ENCODE results near the gene DOC2A. TPM values are rescaled to one million over a fixed set of nuclear protein-coding genes. Genes with fewer than 3 reads are reported as not detected.
A peak's percentile ranks its signal among the peaks of the same experiment; 100 is the strongest.
"Not testable (repeated sequence)": the region's sequence is repeated elsewhere in the genome, so short reads cannot be mapped to it uniquely, and the experiment has no call there.

Gene DOC2A
- total and polyA plus RNA-seq, 12 donors: 0.27 to 2.7 (median 0.55) TPM; not detected in 6

- ATAC-seq (no peak), DNase-seq (no peak)
- H3K27me3 ChIP-seq: peaks cover 0 to 5% (median 0%) of the 10 kb centered on the region in 7 donors
- no peaks in the 10 kb centered on the region for H3K9me3 ChIP-seq
- TF ChIP-seq CTCF (IDR thresholded peaks at IDR 0.05): no peak
- no peaks in the 10 kb centered on the region for H3K4me1 ChIP-seq
- H3K36me3 ChIP-seq: no peaks in the 10 kb centered on the region
- 75 to 88% methylated on average over 1 of the region's 1 CpG for WGBS, 2 donors
- H3K4me3 ChIP-seq: no peak overlapping the region
- intact Hi-C loops (cut with DNase I): no loop called here
- no peak overlapping the region for H3K27ac ChIP-seq
Observed at GRCh38 chr16:30046588-30046987, 35.8 kb upstream of the DOC2A start.

GRCh38 chr16:30046178-30046577 is 35.4 kb upstream of the DOC2A start:
- 78 to 79% methylated on average over 8 of the region's 8 CpGs for WGBS, 2 donors
- ATAC-seq (no peak), DNase-seq (no peak)
- H3K4me1 ChIP-seq: no peaks in the 10 kb centered on the region
- H3K4me3 ChIP-seq: no peak overlapping the region
- no peaks in the 10 kb centered on the region for H3K9me3 ChIP-seq
- TF ChIP-seq CTCF (IDR thresholded peaks at IDR 0.05): no peak
- peaks cover 0 to 5% (median 0%) of the 10 kb centered on the region in 7 donors for H3K27me3 ChIP-seq
- no peaks in the 10 kb centered on the region for H3K36me3 ChIP-seq
- no peak overlapping the region for H3K27ac ChIP-seq
- intact Hi-C loops (cut with DNase I): no loop called here

- ATAC-seq (peak in 1 of 8 donors; percentile 33), DNase-seq (no peak)
- Histone ChIP-seq H3K4me1 (no peaks in the 10 kb centered on the region), H3K36me3 (no peaks in the 10 kb centered on the region), H3K4me3 (no peak overlapping the region), H3K9me3 (no peaks in the 10 kb centered on the region), H3K27me3 (peaks cover 0 to 8% (median 0%) of the 10 kb centered on the region in 7 donors), H3K27ac (no peak overlapping the region)
- WGBS, 2 donors: 23 to 33% methylated on average over 5 of the region's 5 CpGs
- TF ChIP-seq CTCF (IDR thresholded peaks at IDR 0.05): peak; percentile 29 to 62 (median 50)
- intact Hi-C loops (cut with DNase I): no loop called here
Observed at GRCh38 chr16:30041841-30042240, 31.0 kb upstream of the DOC2A start.

GRCh38 chr16:30040690-30041089 is 29.9 kb upstream of the DOC2A start:
- H3K27me3 ChIP-seq: peaks cover 0 to 12% (median 6%) of the 10 kb centered on the region in 7 donors
- 81 to 84% methylated on average over 5 of the region's 5 CpGs for WGBS, 2 donors

GRCh38 chr16:30040221-30040620 is 29.4 kb upstream of the DOC2A start:
- DNase-seq: no peak
- ATAC-seq: no peak
- Histone ChIP-seq H3K9me3 (no peaks in the 10 kb centered on the region), H3K27me3 (peaks cover 0 to 15% (median 8%) of the 10 kb centered on the region in 7 donors), H3K4me1 (no peaks in the 10 kb centered on the region), H3K36me3 (no peaks in the 10 kb centered on the region), H3K4me3 (no peak overlapping the region), H3K27ac (no peak overlapping the region)
- no peak for TF ChIP-seq CTCF (IDR thresholded peaks at IDR 0.05)
- 65 to 81% methylated on average over 5 of the region's 5 CpGs for WGBS, 2 donors
- intact Hi-C loops (cut with DNase I): no loop called here

More at GRCh38 chr16:30040690-30041089, 29.9 kb upstream of the DOC2A start:
- ATAC-seq; H3K4me1 ChIP-seq; intact Hi-C loops (cut with DNase I); H3K4me3 ChIP-seq; DNase-seq; H3K27ac ChIP-seq; H3K9me3 ChIP-seq; H3K36me3 ChIP-seq: not testable (repeated sequence)

Data from heart right ventricle (tissue), 16 donors.